A549 treated with AZD2906 at 1 μM for 4 hours (cell line): Measurements from ENCODE around the gene CFI. TPM values are rescaled to one million over a fixed set of nuclear protein-coding genes. Genes with fewer than 3 reads are reported as not detected.

Experiments used
- total RNA-seq: library from RNA; stranded (reverse); fragments of 200-300 nt; extraction: Qiagen RNA extraction; gene quantifications from 5 replicates; pipeline ENCODE4 v1.2.3, GENCODE V29; 2022

CFI gene
- total RNA-seq: 0.55 to 0.95 TPM (median 0.84 TPM) in 5 replicates

DNA sequence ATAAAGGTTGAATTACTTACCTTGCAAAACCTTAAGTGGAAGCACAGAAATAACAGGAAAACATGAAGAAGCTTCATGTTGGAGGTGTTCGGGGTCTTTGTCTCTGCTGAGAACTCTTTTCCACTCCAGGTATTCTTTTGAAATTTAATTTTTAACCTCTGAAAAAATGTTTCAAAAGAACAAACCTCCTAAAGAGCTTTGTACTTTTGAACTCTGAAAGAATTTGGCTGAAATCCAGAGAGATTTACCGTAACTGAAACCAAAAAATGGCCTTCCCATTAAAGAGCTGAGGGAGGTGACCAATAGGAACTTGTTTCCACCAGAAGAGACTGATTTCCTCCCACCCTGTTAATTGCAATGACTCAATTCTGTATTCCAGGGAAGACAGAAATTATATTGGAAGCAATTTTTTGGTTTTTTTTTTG, at the start of gene CFI:
TSS of gene CFI (minus strand) at position 105 of the 425 bp plus-strand sequence. CDS start at position 77, 28 bp downstream.

DNA sequence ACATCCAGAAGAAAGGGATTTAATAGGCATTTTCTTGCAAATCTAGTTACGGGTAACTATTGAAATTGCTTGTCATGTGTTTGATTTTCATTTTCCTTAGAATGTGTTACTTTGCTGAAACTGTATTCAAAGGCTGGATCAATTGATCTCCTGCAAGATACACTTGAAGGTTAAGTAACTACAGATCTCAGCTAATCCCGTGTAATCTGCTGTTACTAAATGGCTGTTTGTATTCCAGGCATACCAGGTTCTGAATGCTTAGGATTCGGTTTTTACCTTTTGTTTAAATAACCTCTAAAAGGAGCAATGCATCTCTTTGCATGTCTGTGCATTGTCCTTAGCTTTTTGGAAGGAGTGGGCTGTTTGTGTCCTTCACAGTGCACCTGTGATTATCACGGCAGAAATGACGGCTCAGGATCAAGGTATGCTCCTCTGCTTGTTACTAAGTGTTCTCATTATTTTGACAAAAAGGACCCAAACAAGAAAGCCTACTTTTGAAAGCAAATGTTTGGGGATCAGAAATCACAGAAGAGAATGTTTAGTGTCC, 46.2 kb upstream of the CFI start, which contains the start of gene LRIT3:
TSS of gene LRIT3 (plus strand) at position 212 of the 547 bp plus-strand sequence. CDS start at position 307, 95 bp downstream.

DNA sequence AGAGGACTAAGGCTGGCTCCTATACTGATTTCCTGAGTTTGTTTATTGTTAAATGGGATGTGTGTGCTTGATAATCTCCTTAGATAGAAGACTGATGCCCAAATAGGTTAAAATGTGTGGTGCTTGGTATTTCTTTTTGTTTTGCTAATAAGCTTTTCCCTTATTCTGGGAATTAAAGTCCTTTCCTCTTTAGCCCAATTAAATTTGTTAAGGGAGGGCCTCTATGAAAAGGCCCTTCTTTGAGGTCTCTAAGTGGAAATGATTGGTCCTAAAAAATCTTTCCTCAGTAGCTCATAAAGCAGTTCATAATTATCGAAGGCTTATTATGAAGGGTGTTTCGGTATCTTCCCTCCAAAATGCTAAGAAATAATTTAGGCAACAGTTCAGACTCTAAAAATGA, 25.9 kb upstream of the CFI start, which contains the start of gene RRH:
TSS of gene RRH (plus strand) at position 301 of the 400 bp plus-strand sequence. CDS start at position 357, 56 bp downstream.

DNA sequence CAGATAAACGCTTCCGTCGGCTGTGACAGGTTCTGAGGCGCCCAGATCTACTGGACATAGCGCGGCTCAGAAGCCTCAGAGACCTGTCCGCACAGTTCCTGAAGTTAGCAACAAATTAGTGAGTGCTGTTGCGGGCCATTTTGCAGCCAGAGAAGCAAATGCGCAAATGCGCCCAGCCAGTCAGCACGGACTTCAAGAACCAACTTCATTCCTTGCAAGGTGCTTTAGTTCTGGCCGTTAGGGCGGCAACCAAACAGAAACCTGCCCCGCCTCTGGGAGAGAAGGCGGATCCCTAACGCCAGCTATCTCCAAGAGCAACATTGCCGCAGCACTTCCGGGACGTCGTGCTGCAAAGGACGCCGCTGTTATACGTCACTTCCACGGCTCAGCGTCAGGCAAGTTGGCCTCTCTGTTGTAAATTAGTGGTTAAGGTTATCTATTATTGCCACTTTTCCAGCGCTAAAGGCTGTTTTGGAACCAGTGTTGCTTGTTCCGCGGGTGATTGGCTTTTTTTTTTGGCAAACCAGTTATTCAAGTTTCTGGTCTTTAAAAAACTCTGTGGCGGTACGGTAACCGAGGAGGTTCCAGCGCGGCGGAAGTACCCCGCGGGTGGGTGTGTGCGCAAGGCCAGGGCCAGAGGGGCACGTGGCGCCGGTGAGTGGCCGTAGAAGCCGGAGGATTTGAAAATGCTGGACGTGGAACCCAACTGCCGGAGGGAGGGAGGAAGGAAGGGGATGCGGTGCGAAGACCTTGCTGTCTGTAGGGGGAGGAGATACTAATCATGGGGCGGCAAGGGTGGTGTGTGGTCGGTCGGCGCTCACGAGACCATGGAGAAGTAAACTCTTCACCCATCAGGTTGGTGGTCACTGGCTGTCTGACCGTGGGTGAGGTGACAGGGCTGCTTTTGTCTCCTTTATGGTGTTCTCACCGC, 13.6 kb upstream of the CFI start, which contains the start of gene GAR1:
TSS of gene GAR1 (plus strand) at position 612 of the 931 bp plus-strand sequence. CDS start 403 bp downstream, outside the sequence.

DNA sequence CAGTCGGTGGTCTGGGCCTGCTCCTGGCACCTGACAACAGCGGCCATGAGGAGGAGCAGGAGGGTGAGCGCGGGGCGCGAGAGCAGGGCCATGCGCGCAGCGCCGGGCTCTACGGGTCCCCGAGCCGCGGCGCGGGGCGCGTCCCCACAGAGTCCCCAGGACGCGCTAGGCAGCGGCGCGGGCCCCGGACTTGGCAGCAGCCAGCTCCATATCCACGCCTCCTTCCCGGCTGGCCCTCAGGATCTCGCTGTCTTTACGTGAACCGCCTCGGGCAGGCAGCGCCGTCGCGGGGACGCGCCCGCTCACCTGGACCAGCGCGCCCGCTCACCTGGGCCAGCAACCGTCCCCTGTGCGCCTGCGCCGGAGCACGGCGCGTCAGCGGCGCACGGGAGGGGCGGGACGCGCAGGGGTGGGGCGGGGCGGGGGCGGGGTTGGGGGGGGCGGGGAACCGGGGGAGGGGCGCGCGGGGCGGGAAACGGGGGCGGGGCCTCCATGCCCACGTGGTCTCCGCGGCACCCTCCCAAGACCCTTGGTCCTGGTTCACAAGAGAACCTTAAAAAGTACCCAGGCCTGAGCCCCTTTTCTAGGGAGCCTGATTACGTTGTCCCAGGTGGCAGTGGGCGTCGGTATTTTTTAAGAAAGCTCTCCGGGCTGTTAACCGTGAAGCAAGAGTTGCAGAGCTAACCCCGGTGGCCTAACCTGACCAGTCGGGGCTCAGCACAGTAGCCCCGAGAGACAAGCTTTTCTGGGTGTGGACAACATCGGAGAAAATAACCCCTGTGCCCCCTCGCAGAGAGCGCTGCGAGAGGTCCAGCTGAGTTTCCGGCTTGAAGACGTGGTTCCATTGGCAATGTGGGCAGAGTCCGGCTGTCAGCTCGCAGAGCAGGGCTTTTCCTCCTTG, 71.8 kb downstream of the CFI start, which contains the start of gene PLA2G12A:
TSS of gene PLA2G12A (minus strand) at position 353 of the 901 bp plus-strand sequence. CDS start at position 92, 261 bp downstream.

DNA sequence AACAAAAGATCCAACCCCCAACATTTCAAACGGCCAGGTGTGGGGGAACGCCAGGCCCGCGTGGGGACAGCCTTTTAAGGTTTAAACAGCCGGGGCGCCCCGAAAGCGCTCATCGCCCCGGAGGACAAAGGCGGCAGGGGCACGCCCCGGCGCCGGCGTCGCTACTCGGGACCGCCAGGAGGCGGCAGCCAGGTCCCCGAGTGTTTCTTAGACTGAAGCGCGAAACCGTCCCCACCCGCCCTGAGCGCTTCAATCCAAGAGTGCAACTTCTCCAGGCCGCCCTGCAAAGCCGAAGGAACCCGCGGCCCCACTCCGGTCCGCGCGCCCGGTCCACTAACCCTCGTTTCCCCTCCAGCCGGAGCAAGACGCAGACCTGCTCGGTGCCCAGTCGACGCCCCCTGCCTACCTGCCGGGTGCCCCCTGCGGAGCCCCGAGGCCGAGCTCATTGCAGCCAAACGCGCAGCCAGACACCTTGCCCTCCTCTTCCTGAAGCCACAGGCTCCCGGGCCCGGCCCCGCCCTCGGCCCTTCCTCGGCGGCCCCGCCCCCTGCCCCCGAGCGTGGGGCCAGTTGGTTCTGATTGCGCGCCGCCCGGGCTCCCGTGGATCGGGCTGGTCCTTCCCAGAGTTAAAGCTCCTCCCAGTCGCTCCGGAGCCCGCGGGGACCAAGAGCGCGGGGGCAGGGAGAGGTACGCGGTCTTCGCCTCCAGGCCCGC, 98.7 kb downstream of the CFI start, which contains the start of gene CASP6:
TSS of gene CASP6 (minus strand) at position 496 of the 714 bp plus-strand sequence. CDS start at position 446, 50 bp downstream.

Other genes starting within 250 kb of the CFI start
- 13.0 to 25.3 TPM (median 20.2 TPM) in 5 replicates for gene MCUB, start 241.8 kb downstream of the CFI start, total RNA-seq
- gene CASP6, start 98.6 kb downstream of the CFI start, total RNA-seq: 15.9 to 18.4 TPM (median 16.6 TPM) in 5 replicates
- 10.0 to 14.9 TPM (median 11.2 TPM) in 5 replicates for gene PLA2G12A, start 71.9 kb downstream of the CFI start, total RNA-seq
- 36.4 to 44.7 TPM (median 40.3 TPM) in 5 replicates for gene GAR1, start 13.8 kb upstream of the CFI start, total RNA-seq
- 0.06 to 0.14 TPM (median 0.11 TPM) in 3 of 5 replicates, not detected in the others for gene RRH, start 26.0 kb upstream of the CFI start, total RNA-seq
- 0.02 to 0.06 TPM (median 0.02 TPM) in 4 of 5 replicates, not detected in the other for gene LRIT3, start 46.1 kb upstream of the CFI start, total RNA-seq
- 0.09 to 0.41 TPM (median 0.29 TPM) in 5 replicates for gene EGF, start 110.9 kb upstream of the CFI start, total RNA-seq